ENCODE results near the gene CUBN.

GRCh38 chr10:17169803-17170202 lies 40.2 kb upstream of the CUBN start:
- TF ChIP-seq, protein P1, sequence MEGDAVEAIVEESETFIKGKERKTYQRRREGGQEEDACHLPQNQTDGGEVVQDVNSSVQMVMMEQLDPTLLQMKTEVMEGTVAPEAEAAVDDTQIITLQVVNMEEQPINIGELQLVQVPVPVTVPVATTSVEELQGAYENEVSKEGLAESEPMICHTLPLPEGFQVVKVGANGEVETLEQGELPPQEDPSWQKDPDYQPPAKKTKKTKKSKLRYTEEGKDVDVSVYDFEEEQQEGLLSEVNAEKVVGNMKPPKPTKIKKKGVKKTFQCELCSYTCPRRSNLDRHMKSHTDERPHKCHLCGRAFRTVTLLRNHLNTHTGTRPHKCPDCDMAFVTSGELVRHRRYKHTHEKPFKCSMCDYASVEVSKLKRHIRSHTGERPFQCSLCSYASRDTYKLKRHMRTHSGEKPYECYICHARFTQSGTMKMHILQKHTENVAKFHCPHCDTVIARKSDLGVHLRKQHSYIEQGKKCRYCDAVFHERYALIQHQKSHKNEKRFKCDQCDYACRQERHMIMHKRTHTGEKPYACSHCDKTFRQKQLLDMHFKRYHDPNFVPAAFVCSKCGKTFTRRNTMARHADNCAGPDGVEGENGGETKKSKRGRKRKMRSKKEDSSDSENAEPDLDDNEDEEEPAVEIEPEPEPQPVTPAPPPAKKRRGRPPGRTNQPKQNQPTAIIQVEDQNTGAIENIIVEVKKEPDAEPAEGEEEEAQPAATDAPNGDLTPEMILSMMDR (IDR thresholded peaks at IDR 0.05), result no peak
- no peak for TF ChIP-seq POLR2A (IDR thresholded peaks at IDR 0.05)
